ENCODE results near the gene MT1G.
"Not testable (repeated sequence)": the region's sequence is repeated elsewhere in the genome, so short reads cannot be mapped to it uniquely, and the experiment has no call there.

Gene MT1G

DNA sequence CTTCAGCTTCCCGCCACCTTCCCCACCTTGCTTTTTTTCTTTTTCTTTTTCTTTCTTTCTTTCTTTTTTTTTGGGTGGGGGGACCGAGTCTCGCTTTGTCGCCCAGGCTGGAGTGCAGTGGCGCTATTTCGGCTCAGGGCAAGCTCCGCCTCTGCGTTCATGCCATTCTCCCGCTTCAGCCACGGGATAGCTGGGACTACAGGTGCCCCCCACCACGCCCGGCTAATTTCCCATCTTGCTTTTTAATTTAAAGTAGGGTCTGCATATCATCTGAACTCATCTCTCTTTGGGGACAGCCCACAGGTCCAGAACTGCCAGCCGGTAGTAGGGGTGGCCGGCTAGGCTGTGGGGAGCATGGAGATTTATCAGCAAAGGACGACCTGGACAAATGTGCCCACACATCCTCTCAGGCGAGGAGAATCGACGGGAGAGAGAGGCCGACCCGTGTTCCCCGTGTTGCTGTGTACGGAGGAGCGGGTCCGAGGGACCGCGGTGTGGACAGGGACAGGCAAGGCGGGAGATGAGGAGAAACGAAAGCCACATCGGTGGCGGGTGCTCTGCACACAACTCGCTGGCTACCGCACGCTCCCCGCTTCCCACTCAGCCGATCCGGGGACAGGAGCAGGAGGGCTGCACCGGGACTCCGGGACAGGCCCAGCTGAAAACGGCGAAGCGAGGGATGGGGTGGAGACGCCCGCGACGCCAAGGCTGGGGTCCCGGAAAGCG is 33.0 kb downstream of the MT1G start:
- no peak for DNase-seq

DNA sequence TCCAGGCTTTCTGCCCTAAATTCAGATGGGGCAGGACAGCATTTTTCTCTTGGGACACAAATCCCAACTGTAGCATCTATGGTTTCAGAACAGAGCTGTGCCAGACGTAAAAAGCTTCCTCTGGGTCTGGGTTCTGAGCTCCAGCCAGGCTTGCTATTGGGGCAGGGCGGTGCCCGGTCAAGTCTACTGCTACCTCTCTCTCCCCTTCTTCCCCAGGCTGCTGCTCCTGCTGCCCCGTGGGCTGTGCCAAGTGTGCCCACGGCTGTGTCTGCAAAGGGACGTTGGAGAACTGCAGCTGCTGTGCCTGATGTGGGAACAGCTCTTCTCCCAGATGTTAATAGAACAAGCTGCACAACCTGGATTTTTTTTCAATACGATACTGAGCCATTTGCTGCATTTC is 34.3 kb downstream of the MT1G start:
- no peak for DNase-seq

DNA sequence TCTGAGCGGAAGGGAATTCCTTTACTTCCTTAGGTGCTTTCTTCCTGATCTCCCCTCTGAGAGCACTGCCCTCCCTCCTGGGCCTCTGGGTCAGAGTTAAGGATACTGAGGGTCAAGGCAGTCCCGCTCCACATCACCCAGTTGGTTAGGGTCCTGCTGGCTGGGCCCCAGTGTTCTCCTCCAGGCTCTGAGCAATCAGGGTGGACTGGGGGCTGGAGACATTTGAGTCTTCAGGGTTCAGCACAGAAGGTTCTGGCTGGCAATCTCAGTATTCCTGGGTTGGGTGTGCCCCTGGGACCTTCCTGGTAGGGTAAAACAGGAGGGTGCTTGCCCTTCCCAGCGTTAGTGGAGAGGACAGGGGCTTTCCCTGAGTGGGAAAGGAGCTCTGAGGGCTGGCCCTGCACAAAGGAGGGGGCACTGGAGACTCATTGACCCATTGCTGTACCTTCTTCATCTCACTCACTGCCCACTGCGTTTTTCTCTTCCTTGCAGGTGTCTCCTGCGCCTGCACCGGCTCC is 35.0 kb downstream of the MT1G start:
- no peak for DNase-seq

DNA sequence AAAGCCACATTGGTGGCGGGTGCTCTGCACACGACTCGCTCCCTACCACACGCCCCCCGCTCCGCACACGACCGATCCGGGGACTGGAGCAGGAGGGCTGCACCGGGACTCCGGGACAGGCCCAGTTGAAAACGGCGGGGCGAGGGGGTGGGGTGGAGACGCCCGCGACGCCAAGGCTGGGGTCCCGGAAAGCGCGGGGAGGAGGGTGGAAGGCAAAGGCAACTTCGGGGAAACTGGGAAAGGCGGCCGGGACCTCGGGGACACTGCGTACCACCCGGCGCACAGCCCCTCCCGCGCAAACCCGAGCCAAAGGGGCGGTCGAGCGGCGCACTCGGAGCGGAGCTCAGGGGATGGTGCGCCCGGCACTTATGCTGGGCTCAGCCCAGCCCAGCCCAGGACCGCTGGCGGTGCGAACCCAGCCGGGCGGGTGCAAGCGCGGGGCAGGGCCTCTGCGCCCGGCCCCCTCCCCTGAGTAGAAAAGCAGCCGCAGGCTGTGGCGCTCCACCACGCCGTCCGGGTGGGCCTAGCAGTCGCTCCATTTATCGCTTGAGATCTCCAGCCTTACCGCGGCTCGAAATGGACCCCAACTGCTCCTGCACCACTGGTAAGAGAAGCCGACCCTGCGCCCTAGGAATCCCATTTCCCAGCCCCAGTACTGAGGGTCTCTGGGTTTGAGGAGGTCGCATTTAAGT is 35.6 kb downstream of the MT1G start, which contains the start of gene MT1M:
TSS of gene MT1M (plus strand) at position 504 of the 692 bp plus-strand sequence. CDS start at position 577, 73 bp downstream.
- DNase-seq = peak; percentile 66

DNA sequence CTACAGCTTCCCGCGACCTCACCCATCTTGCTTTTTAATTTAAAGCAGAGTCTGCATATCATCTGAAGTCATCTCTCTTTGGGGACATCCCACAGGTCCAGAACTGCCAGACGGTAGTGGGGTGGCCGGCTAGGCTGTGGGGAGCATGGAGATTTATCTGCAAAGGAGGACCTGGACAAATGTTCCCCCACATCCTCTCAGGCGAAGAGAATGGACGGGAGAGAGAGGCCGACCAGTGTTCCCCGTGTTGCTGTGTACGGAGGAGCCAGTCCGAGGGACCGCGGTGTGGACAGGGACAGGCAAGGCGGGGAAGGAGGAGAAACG is 36.1 kb downstream of the MT1G start:
- DNase-seq = peak; percentile 57

DNA sequence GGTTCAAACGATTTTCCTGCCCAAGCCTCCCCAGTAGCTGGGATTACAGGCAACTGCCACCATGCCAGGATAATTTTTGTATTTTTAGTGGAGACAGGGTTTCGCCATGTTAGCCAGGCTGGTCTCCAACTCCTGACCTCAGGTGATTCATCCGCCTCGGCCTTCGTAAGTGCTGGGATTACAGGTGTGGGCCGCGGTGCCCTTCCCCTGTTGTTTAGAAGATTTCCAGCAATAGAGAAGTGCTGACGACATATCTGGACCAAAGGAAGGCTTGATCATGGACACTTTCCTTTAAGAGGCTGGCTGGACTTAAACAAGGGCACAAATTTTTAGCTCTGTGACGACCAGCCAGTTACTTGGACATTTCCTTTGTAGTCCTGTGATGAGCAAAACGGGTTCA is 36.7 kb downstream of the MT1G start:
- DNase-seq = no peak

DNA sequence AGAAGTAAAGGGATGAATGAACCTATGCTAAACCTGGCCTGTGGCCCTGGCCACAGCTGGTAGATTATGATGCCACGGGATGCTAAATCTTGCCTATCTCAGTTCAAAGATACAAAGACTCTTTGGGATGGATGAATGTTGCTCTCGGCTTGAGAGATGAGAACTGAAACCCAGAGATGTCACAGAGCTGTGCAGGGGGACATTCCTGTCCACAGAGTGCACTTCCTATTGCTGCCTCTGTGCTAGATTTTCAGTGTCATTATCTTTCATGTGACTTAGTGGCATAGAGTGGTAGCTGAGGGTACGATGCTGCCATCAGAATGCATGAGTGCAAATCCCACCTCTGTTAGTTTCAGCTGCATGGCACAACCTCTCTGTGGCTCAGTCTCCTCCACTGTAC is 37.7 kb downstream of the MT1G start:
- no peak for DNase-seq

DNA sequence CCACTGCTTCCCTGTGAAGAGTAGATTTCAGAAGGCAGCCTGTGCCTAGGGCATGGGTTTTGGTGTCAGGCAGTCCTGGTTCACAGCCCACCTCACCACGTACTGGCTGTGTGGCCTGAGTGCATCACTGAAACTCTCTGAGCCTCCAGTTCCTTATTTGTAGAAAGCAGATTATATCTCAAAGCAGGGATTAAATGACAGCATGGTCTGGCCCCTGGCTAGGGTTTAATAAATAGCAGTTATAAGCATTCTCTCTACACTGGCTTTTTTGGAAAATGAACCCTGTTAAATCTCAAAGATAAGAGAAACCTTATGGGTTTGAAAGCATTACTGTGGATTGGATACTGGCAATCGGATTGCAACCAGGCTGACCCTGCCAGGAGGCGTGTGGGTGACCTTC is 38.3 kb downstream of the MT1G start:
- DNase-seq = no peak

DNA sequence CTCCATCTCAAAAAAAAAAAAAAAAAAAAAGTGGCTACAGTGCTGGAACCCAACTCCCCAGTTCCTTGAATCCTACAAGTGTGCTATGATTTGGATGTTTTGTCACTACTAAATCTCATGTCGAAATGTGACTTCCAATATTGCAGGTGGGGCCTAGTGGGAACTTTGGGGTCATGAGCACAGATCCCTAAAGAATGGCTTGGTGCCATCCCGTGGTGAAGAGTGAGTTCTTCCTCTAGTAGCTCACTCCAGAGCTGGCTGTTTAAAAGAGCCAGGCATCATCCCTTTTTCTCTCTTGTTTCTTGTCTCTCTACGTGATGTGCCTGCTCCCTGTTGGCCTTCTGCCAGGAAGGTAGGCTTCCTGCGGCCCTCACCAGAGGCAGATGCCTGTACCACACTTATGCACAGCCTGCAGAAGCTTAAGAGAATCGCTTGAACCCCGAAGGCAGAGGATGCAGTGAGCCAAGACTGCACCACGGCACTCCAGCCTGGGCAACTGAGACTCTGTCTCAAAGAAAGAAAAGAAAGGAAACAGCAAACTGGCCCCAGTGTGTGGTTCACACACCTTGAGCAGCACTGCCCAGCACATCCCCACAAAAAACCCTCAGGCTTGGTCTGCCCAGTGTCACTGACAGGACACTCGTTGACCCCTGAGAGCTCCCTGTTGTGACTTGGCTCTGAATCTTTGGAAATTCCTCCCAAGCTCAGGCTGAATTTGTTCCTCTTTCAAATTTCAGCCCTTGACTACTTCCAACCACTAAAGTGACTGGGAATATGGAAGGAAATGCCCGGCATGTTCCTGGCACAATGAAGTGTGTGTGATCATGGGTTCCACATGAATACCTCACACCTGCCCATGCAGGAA is 39.1 kb downstream of the MT1G start:
- no peak for DNase-seq

DNA sequence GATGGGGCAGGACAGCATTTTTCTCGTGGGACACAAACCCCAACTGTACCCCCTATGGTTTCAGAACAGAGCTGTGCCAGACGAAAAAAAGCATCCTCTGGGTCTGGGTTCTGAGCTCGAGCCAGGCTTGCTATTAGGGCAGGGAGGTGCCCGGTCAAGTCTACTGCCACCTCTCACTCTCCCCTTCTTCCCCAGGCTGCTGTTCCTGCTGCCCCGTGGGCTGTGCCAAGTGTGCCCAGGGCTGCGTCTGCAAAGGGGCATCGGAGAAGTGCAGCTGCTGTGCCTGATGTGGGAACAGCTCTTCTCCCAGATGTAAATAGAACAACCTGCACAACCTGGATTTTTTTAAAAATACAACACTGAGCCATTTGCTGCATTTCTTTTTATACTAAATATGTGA is 41.2 kb downstream of the MT1G start:
- no peak for DNase-seq

DNA sequence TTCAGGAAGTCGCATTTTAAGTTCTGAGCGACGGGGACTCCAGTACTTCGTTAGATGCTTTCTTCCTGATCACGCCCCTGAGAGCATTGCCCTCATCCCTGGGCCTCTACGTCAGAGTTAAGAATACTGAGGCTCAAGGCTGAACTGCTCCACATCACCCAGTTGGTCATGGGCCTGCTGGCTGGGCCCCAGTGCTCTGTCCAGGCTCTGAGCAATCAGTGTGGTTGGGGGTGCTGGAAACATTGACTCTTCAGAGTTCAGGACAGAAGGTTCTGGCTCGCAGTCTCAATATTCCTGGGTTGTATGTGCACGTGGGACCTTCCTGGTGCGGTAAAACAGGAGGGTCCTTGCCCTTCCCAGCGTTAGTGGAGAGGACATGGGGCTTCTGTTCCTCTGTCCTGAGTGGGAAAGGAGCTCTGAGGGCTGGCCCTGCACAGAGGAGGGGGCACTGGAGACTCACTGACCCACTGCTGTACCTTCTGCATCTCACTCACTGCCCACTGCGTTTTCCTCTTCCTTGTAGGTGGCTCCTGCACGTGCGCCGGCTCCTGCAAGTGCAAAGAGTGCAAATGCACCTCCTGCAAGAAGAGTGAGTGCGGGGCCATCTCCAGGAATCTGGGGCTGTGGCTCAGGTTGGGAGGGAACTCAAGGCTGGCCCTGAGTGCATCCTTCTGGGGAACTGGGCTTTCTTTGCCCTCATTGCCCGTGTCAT is 41.8 kb downstream of the MT1G start:
- DNase-seq = no peak

DNA sequence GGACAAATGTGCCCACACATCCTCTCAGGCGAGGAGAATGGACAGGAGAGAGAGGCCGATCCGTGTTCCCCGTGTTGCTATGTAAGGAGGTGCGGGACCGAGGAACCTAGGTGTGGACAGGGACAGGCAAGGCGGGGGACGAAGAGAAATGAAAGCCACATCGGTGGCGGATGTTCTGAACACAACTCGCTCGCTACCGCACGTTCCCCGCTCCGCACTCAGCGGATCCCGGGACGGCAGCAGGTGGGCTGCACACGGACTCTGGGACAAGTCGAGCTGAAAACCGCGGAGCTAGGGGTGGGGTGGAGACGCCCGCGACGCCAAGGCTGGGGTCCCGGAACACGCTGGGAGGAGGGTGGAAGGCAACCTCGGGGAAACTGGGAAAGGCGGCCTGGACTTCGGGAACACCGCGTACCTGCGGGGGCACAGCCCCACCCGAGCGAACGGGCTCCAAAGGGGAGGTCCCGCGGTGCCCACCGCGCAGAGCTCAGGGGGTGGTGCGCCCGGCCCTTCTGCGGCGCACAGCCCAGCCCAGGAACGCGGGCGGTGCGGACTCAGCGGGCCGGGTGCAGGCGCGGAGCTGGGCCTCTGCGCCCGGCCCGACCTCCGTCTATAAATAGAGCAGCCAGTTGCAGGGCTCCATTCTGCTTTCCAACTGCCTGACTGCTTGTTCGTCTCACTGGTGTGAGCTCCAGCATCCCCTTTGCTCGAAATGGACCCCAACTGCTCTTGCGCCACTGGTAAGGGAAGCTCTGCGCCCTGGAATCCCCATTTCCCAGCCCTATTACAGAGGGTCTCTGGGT is 42.5 kb downstream of the MT1G start, which contains the start of gene MT1E:
TSS of gene MT1E (plus strand) at position 642 of the 803 bp plus-strand sequence. CDS start at position 713, 71 bp downstream.
- DNase-seq = peak; percentile 79

DNA sequence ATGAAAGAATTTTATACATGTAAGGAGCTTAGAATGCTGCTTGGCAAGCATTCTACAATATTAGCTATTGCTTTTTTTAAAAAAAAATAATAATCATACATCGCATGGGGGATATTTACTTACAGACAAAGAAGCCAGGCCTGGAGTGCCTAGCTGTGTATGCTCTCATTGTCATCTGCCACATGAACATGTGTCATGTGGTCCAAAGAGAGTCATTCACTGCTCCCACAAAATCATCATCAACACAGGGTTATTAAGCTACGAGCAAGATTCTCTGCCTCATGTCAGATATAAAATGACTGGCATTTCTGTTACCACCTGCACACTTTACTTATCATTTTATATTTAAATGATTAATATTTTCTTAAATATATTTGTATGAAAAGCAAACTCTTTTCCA is 44.2 kb downstream of the MT1G start:
- no peak for DNase-seq

DNA sequence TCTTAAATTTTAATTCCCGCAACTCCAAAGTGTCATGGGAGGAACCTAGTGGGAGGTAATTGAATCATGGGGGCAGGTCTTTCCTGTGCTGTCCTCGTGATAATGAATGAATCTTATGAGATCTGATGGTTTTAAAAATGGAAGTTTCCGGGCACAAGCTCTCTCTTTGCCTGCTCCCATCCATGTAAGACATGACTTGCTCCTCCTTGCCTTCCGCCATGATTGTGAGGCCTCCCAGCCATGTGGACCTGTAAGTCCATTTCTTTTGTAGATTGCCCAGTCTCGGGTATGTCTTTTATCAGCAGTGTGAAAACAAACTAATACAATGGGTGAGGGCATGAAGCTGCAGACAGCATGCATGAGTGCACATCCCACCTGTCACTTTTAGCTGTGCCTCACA is 44.7 kb downstream of the MT1G start:
- DNase-seq = not testable (repeated sequence)

DNA sequence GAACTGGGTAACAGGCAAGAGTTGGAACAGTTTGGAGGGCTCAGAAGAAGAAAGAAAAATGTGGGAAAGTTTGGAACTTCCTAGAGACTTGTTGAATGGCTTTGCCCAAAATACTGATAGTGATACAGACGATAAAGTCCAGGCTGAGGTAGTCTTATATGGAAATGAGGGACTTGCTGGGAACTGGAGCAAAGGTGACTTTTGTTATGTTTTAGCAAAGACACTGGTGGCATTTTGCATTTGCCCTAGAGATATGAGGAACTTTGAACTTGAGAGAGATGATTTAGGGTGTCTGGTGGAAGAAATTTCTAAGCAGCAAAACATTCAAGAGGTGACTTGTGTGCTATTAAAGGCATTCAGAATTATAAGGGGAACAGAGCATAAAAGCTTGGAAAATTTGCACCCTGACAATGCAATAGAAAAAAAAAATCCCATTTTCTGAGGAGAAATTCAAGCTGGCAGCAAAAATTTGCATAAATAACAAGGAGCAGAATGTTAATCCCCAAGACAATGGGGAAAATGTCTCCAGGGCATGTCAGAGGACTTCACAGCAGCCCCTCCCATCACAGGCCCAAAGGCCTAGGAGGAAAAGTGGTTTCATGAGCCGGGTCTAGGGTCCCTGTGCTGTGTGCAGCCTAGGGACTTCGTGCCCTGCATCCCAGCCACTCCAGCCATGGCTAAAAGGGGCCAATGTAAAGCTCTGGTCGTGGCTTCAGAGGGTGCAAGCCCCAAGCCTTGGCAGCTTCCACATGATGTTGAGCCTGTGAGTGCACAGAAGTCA is 46.0 kb downstream of the MT1G start:
- not testable (repeated sequence) for DNase-seq

DNA sequence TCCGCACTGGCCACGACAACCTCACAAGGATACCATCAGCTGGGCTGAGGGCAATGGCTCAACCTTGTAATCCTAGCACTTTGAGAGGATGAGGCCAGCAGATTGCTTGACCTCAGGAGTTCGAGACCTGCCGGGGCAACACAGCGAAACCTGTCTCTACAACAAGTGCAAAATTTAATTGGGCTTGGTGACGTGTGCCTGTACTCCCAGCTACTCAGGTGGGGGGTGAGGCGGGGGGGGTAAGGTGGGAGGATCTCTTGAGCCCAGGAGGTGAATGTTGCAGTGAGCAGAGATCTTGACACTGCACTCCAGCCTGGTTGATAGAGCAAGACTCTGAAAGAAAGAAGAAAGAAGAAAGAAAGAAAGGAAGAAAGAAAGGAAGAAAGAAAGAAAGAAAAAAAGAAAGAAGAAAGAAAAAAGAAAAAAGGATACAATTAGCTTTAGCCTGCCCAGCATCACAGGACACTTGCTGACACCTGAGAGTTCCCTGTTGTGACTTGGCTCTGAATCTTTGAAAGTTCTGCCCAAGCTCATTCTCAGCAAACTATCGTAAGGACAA is 47.4 kb downstream of the MT1G start:
- DNase-seq = no peak

DNA sequence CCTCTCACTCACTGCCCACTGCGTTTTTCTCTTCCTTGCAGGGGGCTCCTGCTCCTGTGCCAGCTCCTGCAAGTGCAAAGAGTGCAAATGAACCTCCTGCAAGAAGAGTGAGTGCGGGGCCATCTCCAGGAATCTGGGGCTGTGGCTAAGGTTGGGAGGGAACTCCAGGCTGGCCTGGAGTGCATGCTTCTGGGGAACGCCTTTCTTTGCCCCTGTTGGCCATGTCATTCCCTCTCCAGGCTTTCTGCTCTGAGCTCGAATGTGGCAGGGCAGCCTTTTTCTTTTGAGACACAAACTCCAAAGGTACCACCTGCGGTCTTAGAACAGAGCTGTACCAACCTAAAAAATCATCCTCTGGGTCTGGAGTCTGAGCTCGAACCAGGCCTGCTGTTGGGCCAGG is 49.7 kb downstream of the MT1G start:
- no peak for DNase-seq

DNA sequence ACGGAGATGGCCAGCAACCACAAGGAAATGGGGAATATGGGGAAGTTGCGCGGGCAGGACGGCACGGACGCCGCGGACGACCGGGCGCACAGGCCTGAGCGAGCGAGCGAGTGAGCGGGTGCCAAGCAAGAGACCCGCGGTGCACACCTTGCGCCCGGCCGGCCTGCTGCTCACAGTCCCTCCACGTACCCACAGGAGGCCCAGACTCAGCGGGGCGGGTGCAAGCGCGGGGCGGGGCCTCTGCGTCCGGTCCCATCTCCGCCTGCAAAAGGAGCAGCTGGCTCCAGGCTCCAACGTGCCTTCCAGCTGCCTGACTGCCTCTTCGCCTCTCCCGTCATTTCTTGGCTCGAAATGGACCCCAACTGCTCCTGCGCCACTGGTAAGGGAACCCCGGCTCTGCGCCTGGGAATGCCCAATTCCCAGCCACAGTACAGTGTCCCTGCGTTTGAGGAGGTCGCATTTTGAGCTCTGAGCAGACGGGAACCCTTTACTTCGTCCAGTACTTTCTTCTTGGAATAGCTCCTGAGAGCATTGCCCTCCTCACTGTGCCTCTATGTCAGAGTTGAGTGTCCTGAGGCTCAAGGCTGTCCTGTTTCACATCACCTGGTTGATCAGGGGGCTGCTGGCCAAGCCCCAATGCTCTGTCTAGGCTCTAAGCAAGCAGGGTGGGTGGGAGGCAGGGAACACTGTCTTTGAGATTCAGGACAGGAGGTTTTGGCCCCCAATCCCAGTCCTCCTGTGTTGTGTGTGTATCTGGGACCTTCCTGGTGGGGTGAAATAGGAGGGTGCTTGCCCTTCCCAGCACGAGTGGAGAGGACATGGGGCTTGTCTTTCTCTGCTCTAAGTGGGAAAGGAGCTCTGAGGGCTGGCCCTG is 50.4 kb downstream of the MT1G start:
- DNase-seq = peak; percentile 73
